Astrocyte of the spinal cord (primary cell): Measurements from ENCODE around the gene PREP.
A peak's percentile ranks its signal among the peaks of the same experiment; 100 is the strongest.

ENCODE experiments used
- DNase-seq: peaks from one replicate; pipeline ENCODE4 v3.0.0; 2011; ENCODE audit warnings: low read depth, low spot score
- H3K4me3 ChIP-seq: 2 replicates; pipeline ENCODE4 v1.5.1; 2011; ENCODE audit warnings: low read depth, mild to moderate bottlenecking, low read length, moderate library complexity
- CTCF ChIP-seq: IDR thresholded peaks from 2 replicates; pipeline ENCODE4 v1.5.1; 2012; ENCODE audit warnings: low read depth, mild to moderate bottlenecking, low read length, inconsistent platforms
- in situ Hi-C: cut with HindIII; loops from 2 replicates; pipeline ENCODE4 v1.10.0; 2017; ENCODE audit warnings: low sequenced_read_pairs

Gene PREP

DNA sequence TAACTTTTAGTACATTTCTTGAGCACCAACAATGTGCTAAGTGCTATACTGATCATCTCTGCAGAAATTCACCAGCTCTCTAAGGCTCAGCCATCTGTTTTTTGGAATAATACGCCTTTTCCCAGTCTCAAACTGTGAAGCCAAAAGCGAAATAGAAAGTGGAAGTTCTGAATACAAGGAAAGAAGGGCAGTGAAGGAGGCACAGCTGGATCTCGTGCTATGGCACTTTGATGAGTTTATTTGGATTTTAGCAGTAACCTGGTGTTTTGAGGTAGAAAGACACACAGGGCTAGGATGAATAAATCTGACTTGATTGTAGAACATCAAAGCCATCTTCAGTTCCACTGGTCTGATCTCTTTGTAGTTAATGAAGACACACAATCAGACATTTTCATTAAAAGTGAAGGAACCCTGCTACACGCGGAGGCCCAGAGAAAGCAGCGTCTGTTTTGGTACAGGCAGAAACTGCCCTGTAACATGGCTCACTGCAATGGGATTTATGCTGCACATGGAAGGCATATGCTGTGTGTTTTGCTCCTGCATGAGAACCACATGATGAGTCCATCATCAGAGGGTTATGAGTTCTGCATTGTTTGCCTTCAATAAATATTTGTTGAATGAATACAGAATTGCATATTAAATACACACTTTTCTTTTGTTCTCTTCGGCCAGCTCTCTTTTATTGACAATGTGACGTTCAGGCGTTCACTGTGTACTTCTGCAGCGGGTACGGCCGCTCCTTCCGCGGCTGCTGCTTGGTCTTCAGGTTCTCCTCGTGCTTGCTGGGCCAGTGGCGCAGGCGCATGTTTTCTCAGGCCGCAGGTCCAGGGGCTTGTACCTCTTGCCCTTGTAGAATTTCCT, 100.9 kb downstream of the PREP start:
- in situ Hi-C loops = no loop called here
- no peak for TF ChIP-seq CTCF
- no peak overlapping the region for H3K4me3 ChIP-seq
- DNase-seq = no peak

GRCh38 chr6:105301072-105301503, 101.8 kb downstream of the PREP start:
- H3K4me3 ChIP-seq = no peak overlapping the region
- TF ChIP-seq CTCF = no peak
- in situ Hi-C loops = no loop called here
- DNase-seq = peak; percentile 18

DNA sequence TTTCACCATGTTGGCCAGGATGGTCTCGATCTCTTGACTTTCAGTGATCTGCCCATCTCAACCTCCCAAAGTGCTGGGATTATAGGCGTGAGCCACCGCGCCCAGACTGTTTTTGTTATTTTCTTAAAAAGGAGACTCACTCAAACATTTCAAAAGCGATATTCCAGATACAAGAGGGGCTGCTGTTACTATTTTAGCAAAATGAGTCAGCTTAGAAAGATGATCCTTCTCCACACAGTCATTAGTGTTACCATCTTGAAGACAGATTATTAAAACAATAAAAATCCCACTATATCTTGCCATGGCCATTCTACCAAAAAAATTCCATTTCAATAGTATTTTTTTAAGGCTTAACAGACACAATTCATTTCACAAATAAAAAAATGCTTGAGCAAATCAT, 102.8 kb downstream of the PREP start:
- TF ChIP-seq CTCF = no peak

DNA sequence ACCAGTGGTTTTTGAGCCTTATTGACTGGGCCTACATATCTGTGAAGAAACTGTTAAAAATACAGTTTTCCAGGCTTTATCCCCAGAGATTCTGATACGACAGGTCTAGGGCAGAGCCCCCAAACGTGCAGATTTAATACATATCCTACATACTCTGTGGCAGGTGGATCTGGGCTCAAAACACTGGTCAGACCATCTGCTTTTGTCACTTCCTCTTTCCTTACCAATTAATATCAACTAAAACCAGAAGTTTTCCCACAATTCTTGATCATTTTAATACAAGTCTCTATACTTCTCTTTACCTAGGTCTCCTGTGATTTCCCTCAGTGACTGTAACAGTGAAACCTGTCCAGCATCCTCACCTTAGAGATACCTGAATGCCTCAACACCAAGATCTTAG, 108.8 kb downstream of the PREP start:
- in situ Hi-C loops = no loop called here
- no peak overlapping the region for H3K4me3 ChIP-seq
- TF ChIP-seq CTCF = no peak
- DNase-seq = no peak

More for the DNA sequence above, 102.8 kb downstream of the PREP start:
- in situ Hi-C loops = no loop called here
- DNase-seq = peak; percentile 12
- H3K4me3 ChIP-seq = no peak overlapping the region

- TF ChIP-seq CTCF = no peak
- DNase-seq = no peak
- in situ Hi-C loops = no loop called here
- H3K4me3 ChIP-seq = no peak overlapping the region
These were observed 110.1 kb downstream of the PREP start for GRCh38 chr6:105292689-105293339.

GRCh38 chr6:105291525-105291924, 111.4 kb downstream of the PREP start:
- no peak overlapping the region for H3K4me3 ChIP-seq
- in situ Hi-C loops = no loop called here
- DNase-seq = no peak
- TF ChIP-seq CTCF = no peak
